Measurements from ENCODE around the gene PROZ. TPM values are rescaled to one million over a fixed set of nuclear protein-coding genes. Genes with fewer than 3 reads are reported as not detected.

Gene PROZ
- polyA plus RNA-seq, 1 donor (not counting 4 experiments of a cell fraction or from before 2014, with no cell fraction given) = not detected

DNA sequence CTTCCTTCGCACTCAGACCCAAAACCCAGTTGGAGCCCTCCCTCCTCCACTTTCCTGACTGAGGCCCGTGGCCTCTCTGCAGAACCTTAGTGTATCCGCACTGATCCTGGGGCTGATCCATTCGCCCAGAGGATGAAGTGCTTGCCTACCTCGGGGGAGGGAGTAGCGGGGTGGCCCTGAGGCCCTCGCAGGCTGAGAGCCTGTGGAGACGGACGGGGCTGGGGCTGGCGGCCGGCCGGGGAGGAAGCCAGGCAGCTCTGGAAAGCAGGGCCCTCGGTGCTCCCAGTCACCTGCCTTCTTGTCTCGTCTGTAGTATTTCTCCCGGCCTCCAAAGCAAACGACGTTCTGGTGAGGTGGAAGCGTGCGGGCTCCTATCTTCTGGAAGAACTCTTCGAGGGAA, 1.3 kb downstream of the PROZ start:
- Histone ChIP-seq H3K79me2 (ENCODE audit: control insufficient read depth, insufficient read depth, low read length) (no peaks in the 10 kb centered on the region), H3K4me3 (ENCODE audit: control insufficient read depth in 2 of 3, extremely low read depth in 1 of 3, insufficient read depth in 2 of 3, low read depth in 1 of 3, low read length in 3 of 3) (no peak overlapping the region), H3K27ac (ENCODE audit: control insufficient read depth, insufficient read depth, low read length) (no peak overlapping the region), H3K9me3 (ENCODE audit: control insufficient read depth, low read depth, low read length) (no peaks in the 10 kb centered on the region), H4K20me1 (ENCODE audit: control insufficient read depth, extremely low read depth, insufficient read depth, low read length) (no peaks in the 10 kb centered on the region), H3K9me1 (ENCODE audit: control insufficient read depth, extremely low read depth, insufficient read depth, low read length) (no peaks in the 10 kb centered on the region), H3K27me3 (ENCODE audit: control insufficient read depth, extremely low read depth, insufficient read depth, low read length) (peaks cover 20% of the 10 kb centered on the region), H2AFZ (ENCODE audit: control insufficient read depth, low read length) (no peak overlapping the region), H3K4me1 (ENCODE audit: control insufficient read depth, extremely low read depth, insufficient read depth, low read length) (no peaks in the 10 kb centered on the region), H3K36me3 (ENCODE audit: control insufficient read depth in 2 of 2, extremely low read depth in 1 of 2, insufficient read depth in 2 of 2, low read length in 2 of 2) (no peaks in the 10 kb centered on the region), H3K4me2 (ENCODE audit: control insufficient read depth, extremely low read depth, insufficient read depth, low read depth, low read length) (no peak overlapping the region), H3K9ac (ENCODE audit: control insufficient read depth, extremely low read depth, insufficient read depth, low read length) (no peak overlapping the region)
- DNase-seq (ENCODE audit: low read depth, low spot score) (no peak), FAIRE-seq (no peak)
- dilution Hi-C loops (cut with MboI; ENCODE audit: extremely low pct_ligation_motif_present, low sequenced_read_pairs) = no loop called here
- no peak for TF ChIP-seq EZH2 (IDR thresholded peaks at IDR 0.05; ENCODE audit: low read length)
- TF ChIP-seq, protein P1, sequence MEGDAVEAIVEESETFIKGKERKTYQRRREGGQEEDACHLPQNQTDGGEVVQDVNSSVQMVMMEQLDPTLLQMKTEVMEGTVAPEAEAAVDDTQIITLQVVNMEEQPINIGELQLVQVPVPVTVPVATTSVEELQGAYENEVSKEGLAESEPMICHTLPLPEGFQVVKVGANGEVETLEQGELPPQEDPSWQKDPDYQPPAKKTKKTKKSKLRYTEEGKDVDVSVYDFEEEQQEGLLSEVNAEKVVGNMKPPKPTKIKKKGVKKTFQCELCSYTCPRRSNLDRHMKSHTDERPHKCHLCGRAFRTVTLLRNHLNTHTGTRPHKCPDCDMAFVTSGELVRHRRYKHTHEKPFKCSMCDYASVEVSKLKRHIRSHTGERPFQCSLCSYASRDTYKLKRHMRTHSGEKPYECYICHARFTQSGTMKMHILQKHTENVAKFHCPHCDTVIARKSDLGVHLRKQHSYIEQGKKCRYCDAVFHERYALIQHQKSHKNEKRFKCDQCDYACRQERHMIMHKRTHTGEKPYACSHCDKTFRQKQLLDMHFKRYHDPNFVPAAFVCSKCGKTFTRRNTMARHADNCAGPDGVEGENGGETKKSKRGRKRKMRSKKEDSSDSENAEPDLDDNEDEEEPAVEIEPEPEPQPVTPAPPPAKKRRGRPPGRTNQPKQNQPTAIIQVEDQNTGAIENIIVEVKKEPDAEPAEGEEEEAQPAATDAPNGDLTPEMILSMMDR (optimal IDR thresholded peaks at IDR 0.05 in 1 of 3, IDR thresholded peaks at IDR 0.05 in 1 of 3, conservative IDR thresholded peaks at IDR 0.05 in 1 of 3; ENCODE audit: extremely low read depth in 1 of 3, insufficient read depth in 2 of 3, low read length in 3 of 3) = no peak

DNA sequence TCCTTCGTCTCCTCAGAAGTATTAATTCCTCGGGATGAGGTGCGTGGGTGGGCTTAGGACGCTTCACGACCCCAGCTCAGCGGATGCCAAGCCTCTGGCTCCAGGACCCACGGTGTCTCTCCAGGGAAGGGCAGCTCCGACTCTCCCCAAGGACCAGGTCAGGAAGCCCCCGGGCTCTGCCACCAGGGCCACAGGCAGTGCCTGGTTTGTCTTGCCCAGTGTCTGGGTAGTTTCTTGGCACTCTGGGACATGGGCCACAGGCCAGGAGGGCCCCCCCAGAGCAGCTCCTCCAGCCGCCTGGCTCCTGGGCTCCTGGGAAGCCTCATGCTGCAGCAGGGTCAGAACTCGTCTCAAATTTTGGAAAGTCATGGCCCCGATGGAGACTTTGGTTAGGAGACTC, 2.5 kb downstream of the PROZ start:
- TF ChIP-seq, protein P1 (optimal IDR thresholded peaks at IDR 0.05 in 1 of 3, IDR thresholded peaks at IDR 0.05 in 1 of 3, conservative IDR thresholded peaks at IDR 0.05 in 1 of 3; ENCODE audit: extremely low read depth in 1 of 3, insufficient read depth in 2 of 3, low read length in 3 of 3) = no peak
- TF ChIP-seq EZH2 (IDR thresholded peaks at IDR 0.05; ENCODE audit: low read length) = no peak
- no peak for DNase-seq (ENCODE audit: low read depth, low spot score)
- no peak overlapping the region for H3K4me3 ChIP-seq (ENCODE audit: control insufficient read depth in 2 of 3, extremely low read depth in 1 of 3, insufficient read depth in 2 of 3, low read depth in 1 of 3, low read length in 3 of 3)
- H2AFZ ChIP-seq (ENCODE audit: control insufficient read depth, low read length) = no peak overlapping the region
- H3K27ac ChIP-seq (ENCODE audit: control insufficient read depth, insufficient read depth, low read length) = no peak overlapping the region
- no peak overlapping the region for H3K9ac ChIP-seq (ENCODE audit: control insufficient read depth, extremely low read depth, insufficient read depth, low read length)
- H3K4me2 ChIP-seq (ENCODE audit: control insufficient read depth, extremely low read depth, insufficient read depth, low read depth, low read length) = no peak overlapping the region
- dilution Hi-C loops (cut with MboI; ENCODE audit: extremely low pct_ligation_motif_present, low sequenced_read_pairs) = no loop called here
- H4K20me1 ChIP-seq (ENCODE audit: control insufficient read depth, extremely low read depth, insufficient read depth, low read length) = no peaks in the 10 kb centered on the region
- H3K4me1 ChIP-seq (ENCODE audit: control insufficient read depth, extremely low read depth, insufficient read depth, low read length) = no peaks in the 10 kb centered on the region
- no peaks in the 10 kb centered on the region for H3K36me3 ChIP-seq (ENCODE audit: control insufficient read depth in 2 of 2, extremely low read depth in 1 of 2, insufficient read depth in 2 of 2, low read length in 2 of 2)
- no peak for FAIRE-seq
- peaks cover 20% of the 10 kb centered on the region for H3K27me3 ChIP-seq (ENCODE audit: control insufficient read depth, extremely low read depth, insufficient read depth, low read length)
- no peaks in the 10 kb centered on the region for H3K9me3 ChIP-seq (ENCODE audit: control insufficient read depth, low read depth, low read length)
- no peaks in the 10 kb centered on the region for H3K79me2 ChIP-seq (ENCODE audit: control insufficient read depth, insufficient read depth, low read length)
- H3K9me1 ChIP-seq (ENCODE audit: control insufficient read depth, extremely low read depth, insufficient read depth, low read length) = no peaks in the 10 kb centered on the region
